Esophagus squamous epithelium (tissue), 5 donors: ENCODE measurements around the gene RBM33. TPM values are rescaled to one million over a fixed set of nuclear protein-coding genes. Genes with fewer than 3 reads are reported as not detected.
A peak's percentile ranks its signal among the peaks of the same experiment; 100 is the strongest.

Experiments used
- DNase-seq: peaks from one replicate; lab custom pipeline; 2025; lab: John Stamatoyannopoulos, UW
- H3K27ac ChIP-seq, 4 donors: fragments of 200-600 bp; sonication (generic); one replicate each; pipeline ENCODE4 v1.5.1; 2016 to 2019; ENCODE audit warnings: mild to moderate bottlenecking in 1 of 4
- H3K27me3 ChIP-seq, 4 donors: fragments of 200-600 bp; sonication (generic); 1 replicate in 3 of 4; 2 replicates in 1 of 4; pipeline versions ENCODE4 v1.5.1 to v1.6.0; 2017 to 2021; ENCODE audit warnings: antibody characterized with exemption in 1 of 4
- H3K36me3 ChIP-seq, 3 donors: fragments of 200-600 bp; sonication (generic); one replicate each; pipeline ENCODE4 v1.5.1; 2016 to 2019
- H3K4me1 ChIP-seq, 3 donors: fragments of 200-600 bp; sonication (generic); one replicate each; pipeline ENCODE4 v1.5.1; 2017 to 2019
- H3K4me3 ChIP-seq, 4 donors: fragments of 200-600 bp; sonication (generic); 1 replicate in 3 of 4; 2 replicates in 1 of 4; pipeline ENCODE4 v1.5.1; 2016 to 2019; ENCODE audit warnings: mild to moderate bottlenecking in 2 of 4, moderate library complexity in 1 of 4
- H3K9me3 ChIP-seq, 3 donors: fragments of 200-600 bp; sonication (generic); one replicate each; pipeline ENCODE4 v1.5.1; 2016 to 2019
- POLR2A ChIP-seq, 4 donors: fragments of 450-650 bp; IDR thresholded peaks; one replicate each; pipeline ENCODE4 v1.6.1; 2017; ENCODE audit warnings: antibody characterized with exemption in 4 of 4, mild to moderate bottlenecking in 4 of 4, moderate library complexity in 3 of 4
- WGBS, 2 donors: methylation state at CpG; one replicate each; pipeline ENCODE4 v1.1.5; 2018; 5-methylcytosine and 5-hydroxymethylcytosine counted together
- intact Hi-C: fragments of 100-400 bp; cut with DNase I; formaldehyde crosslinking; loops from one replicate; pipeline ENCODE4 v1.15.0; 2022
- total RNA-seq, 4 donors: library from RNA; depleted of rRNA; stranded (reverse); fragments of >200 nt; gene quantifications; one replicate each; pipeline ENCODE4 v1.1.0, GENCODE V29; 2016
- TF ChIP-seq, protein P1 (sequence below), 6 experiments: fragments of 450-650 bp in 4 of 6; fragments of 200-600 bp in 2 of 6; sonication (generic) in 2 of 6; IDR thresholded peaks; one replicate each; pipeline ENCODE4 v1.5.1; 2016 to 2019; ENCODE audit warnings: antibody characterized with exemption in 6 of 6, mild to moderate bottlenecking in 4 of 6, moderate library complexity in 4 of 6
- donor health status: DM: yes; HTN: yes; CAD: no.

Gene RBM33
- total RNA-seq, 4 donors from 2014 or later: 20.3 to 45.6 (median 26.9) TPM

- Histone ChIP-seq H3K27ac (peak overlapping the region in 2 of 4 donors; percentile 19 to 21), H3K27me3 (no peaks in the 10 kb centered on the region), H3K9me3 (no peaks in the 10 kb centered on the region), H3K4me3 (no peak overlapping the region), H3K4me1 (peaks cover 7 to 66% (median 40%) of the 10 kb centered on the region in 3 donors), H3K36me3 (peaks cover 0 to 22% (median 0%) of the 10 kb centered on the region in 3 donors)
- TF ChIP-seq, protein P1, sequence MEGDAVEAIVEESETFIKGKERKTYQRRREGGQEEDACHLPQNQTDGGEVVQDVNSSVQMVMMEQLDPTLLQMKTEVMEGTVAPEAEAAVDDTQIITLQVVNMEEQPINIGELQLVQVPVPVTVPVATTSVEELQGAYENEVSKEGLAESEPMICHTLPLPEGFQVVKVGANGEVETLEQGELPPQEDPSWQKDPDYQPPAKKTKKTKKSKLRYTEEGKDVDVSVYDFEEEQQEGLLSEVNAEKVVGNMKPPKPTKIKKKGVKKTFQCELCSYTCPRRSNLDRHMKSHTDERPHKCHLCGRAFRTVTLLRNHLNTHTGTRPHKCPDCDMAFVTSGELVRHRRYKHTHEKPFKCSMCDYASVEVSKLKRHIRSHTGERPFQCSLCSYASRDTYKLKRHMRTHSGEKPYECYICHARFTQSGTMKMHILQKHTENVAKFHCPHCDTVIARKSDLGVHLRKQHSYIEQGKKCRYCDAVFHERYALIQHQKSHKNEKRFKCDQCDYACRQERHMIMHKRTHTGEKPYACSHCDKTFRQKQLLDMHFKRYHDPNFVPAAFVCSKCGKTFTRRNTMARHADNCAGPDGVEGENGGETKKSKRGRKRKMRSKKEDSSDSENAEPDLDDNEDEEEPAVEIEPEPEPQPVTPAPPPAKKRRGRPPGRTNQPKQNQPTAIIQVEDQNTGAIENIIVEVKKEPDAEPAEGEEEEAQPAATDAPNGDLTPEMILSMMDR (IDR thresholded peaks at IDR 0.05): no peak
- no peak for TF ChIP-seq POLR2A (IDR thresholded peaks at IDR 0.05)
- intact Hi-C loops: no loop called here
- WGBS, 2 donors: 73 to 76% methylated on average over 8 to 11 of the region's 11 CpGs
- DNase-seq: no peak
Observed at GRCh38 chr7:155669717-155670505, 25.4 kb downstream of the RBM33 start.

DNA sequence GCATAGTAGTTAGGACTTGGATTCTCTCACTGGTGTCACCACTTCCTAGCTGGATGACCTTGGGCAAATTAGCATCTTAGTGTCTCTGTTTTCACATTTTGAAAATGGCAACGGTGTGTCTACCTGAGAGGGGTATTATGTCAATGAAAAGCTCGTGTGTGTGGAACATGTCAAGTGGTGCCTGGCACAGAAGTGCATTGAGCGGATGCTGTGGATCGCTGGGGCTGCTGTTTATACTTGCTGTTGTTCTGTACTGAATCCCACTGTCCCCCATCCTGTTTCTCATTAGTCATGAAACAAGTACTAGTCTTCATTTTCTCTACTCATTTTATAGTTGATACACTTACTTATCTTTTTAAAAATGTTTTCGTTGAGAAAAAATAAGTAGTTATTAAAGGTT is 26.1 kb downstream of the RBM33 start:
- TF ChIP-seq, protein P1 (IDR thresholded peaks at IDR 0.05): no peak
- no peak for TF ChIP-seq POLR2A (IDR thresholded peaks at IDR 0.05)
- Histone ChIP-seq H3K27me3 (no peaks in the 10 kb centered on the region), H3K4me3 (no peak overlapping the region), H3K36me3 (peaks cover 0 to 20% (median 0%) of the 10 kb centered on the region in 3 donors), H3K9me3 (no peaks in the 10 kb centered on the region), H3K27ac (peak overlapping the region in 1 of 4 donors; percentile 19), H3K4me1 (peaks cover 7 to 62% (median 35%) of the 10 kb centered on the region in 3 donors)
- intact Hi-C loops: no loop called here
- WGBS, 2 donors: 61% methylated on average over 5 of the region's 5 CpGs
- DNase-seq: no peak

DNA sequence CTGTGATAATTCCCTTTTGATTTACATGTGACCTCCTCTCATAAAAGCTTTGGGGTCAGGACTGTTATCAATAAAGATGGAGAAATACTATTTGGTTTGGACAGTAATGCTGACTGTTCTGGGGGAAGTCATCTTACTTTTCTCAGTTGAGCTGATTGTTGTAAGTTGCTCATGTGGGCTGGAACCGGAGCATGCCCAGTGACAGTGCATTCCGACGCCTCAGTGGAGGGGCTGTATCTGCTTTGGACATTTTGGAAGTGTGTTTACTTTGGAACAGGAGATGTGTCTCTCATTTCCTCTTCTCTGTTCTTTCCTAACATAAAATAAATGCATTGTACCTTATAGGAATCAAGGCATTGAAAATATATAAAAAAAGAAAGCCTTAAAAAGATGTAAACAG is 30.1 kb downstream of the RBM33 start:
- Histone ChIP-seq H3K4me3 (no peak overlapping the region), H3K9me3 (no peaks in the 10 kb centered on the region), H3K36me3 (peaks cover 0 to 45% (median 0%) of the 10 kb centered on the region in 3 donors), H3K27ac (no peak overlapping the region), H3K27me3 (no peaks in the 10 kb centered on the region), H3K4me1 (peaks cover 4 to 44% (median 18%) of the 10 kb centered on the region in 3 donors)
- WGBS, 2 donors: 73 to 77% methylated on average over 3 of the region's 3 CpGs
- TF ChIP-seq POLR2A (IDR thresholded peaks at IDR 0.05): no peak
- TF ChIP-seq, protein P1 (IDR thresholded peaks at IDR 0.05): no peak
- intact Hi-C loops: no loop called here
- no peak for DNase-seq

DNA sequence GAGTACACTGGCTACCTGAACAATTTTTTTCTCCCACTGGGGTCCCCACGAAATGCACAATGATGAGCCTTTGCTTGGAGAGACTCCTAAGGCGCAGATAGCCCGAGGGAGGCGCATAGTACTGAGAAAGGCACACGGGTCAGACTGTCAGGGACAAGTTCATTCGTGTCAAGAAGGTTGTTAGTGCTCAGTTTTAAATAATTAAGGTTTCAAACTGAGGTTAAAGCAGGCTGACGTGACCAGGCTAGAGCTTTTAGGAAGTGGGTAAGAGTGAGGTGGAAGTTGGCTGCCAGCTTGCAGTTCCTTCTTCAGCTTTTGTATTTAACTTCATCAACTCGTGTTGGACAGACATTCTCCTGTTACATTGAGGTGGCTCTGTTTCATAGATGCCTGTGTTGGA is 31.6 kb downstream of the RBM33 start:
- H3K4me3 ChIP-seq: no peak overlapping the region
- H3K27ac ChIP-seq: no peak overlapping the region
- H3K27me3 ChIP-seq: no peaks in the 10 kb centered on the region
- no peaks in the 10 kb centered on the region for H3K9me3 ChIP-seq
- intact Hi-C loops: no loop called here
- DNase-seq: no peak
- WGBS, 2 donors: 29 to 41% methylated on average over 8 of the region's 8 CpGs
- peaks cover 4 to 29% (median 5%) of the 10 kb centered on the region in 3 donors for H3K4me1 ChIP-seq
- no peak for TF ChIP-seq POLR2A (IDR thresholded peaks at IDR 0.05)
- TF ChIP-seq, protein P1 (IDR thresholded peaks at IDR 0.05): no peak
- peaks cover 0 to 59% (median 6%) of the 10 kb centered on the region in 3 donors for H3K36me3 ChIP-seq

DNA sequence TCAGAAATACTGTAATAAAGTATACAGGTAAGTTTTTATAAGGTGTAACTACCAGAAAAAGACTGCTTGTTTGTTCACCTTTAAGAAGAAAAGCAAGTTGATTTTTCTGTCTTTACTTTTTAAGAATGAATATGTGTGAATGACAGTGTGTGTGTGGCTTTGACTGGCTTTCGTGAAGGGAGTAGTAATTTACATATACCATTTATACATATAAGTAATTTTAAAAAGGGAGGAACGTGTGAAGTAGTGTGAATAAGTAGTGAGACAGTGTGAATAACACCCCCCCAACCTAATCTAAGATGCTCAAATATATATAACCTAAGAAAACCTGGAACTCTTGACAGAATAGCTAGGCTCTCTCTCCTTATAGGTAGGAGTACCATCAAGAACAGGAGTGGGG is 33.2 kb downstream of the RBM33 start:
- Histone ChIP-seq H3K27me3 (no peaks in the 10 kb centered on the region), H3K4me1 (peaks cover 4 to 20% (median 4%) of the 10 kb centered on the region in 3 donors), H3K36me3 (peaks cover 0 to 74% (median 15%) of the 10 kb centered on the region in 3 donors), H3K4me3 (no peak overlapping the region), H3K9me3 (no peaks in the 10 kb centered on the region), H3K27ac (no peak overlapping the region)
- intact Hi-C loops: no loop called here
- WGBS, 2 donors: 88 to 93% methylated on average over 2 of the region's 2 CpGs
- DNase-seq: no peak
- TF ChIP-seq, protein P1 (IDR thresholded peaks at IDR 0.05): no peak
- no peak for TF ChIP-seq POLR2A (IDR thresholded peaks at IDR 0.05)
